Activated CD4-positive, alpha-beta T cell treated with anti-CD3 and anti-CD28 coated beads, Interleukin-2, amount 50 U/mL, for 24 hours (primary cell): Measurements from ENCODE around the gene PTPRQ.
"Not testable (repeated sequence)": the region's sequence is repeated elsewhere in the genome, so short reads cannot be mapped to it uniquely, and the experiment has no call there.

Experiments used
- DNase-seq, 2 donors: peaks; one replicate each; pipeline ENCODE4 v3.0.0-alpha.2; 2020; ENCODE audit warnings: low read depth in 1 of 2, low spot score in 1 of 2

The PTPRQ gene

DNA sequence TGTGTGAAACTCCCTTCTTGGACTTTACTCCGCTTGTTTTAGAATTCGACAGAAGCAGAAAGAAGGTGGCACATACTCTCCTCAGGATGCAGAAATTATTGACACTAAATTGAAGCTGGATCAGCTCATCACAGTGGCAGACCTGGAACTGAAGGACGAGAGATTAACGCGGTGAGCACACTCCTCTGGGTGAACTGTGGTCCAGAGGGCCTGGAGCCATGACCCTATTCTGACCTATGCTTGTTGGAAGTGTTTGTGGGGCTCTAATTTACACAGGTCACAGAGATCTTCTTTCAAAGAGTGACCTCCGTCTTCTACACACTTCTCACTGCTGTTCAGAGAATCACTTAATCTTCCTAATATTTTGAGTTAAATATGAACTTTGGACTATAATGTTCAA is 190.9 kb downstream of the PTPRQ start:
- DNase-seq, result no peak

DNA sequence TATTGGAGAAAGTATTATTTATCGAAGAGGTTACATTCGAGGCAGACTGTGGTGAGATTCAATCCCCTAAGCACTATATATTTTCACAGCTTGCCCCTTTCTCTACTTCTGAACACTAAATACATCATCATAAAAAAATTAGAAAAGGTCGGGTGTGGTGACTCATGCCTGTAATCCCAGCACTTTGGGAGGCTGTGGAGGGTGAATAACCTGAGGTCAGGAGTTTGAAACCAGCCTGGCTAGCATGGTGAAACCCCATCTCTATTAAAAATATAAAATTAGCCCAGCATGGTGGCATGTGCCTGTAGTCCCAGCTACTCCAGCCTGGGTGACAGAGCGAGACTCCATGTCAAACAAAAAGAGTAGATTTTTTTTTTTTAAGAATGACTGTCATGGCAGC is 192.8 kb downstream of the PTPRQ start:
- DNase-seq, result no peak

DNA sequence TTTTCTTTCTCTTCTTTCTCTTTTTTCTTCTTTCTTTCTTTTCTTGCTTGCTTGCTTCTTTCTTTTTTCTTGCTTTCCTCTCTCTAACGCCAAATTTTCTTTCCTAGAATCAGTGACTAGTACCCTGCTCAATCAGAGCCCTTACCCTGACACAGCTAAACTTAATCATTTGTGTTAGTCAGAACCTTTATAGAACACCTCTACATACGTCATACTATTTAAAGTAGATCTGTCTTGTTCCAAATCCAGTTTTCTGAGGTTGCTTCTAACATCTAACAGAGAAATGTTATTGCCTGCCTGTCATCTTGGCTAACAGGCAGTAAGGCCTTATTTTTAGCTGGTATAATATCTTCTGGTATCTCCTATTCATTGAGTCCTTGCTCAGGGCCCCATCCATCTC is 197.9 kb downstream of the PTPRQ start:
- no peak for DNase-seq

DNA sequence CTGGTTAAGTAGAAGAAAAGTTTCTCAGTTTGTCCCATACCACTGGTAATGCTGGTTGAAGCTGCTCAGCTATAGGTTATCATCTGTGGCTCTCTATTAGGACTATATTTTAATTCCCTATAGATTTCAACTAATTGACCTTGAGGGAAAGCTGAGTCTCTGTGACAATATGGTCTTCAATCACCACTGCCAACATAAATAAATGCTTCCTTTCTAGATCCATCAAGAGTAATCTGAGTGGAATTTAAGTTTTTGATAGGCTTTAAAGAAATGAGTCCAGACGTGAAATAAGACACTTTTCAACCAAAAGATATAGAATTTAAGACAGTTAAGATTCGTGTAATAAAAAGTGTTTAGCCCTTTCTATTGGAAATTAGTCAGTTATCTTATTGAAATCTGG is 199.9 kb downstream of the PTPRQ start:
- DNase-seq, result no peak

DNA sequence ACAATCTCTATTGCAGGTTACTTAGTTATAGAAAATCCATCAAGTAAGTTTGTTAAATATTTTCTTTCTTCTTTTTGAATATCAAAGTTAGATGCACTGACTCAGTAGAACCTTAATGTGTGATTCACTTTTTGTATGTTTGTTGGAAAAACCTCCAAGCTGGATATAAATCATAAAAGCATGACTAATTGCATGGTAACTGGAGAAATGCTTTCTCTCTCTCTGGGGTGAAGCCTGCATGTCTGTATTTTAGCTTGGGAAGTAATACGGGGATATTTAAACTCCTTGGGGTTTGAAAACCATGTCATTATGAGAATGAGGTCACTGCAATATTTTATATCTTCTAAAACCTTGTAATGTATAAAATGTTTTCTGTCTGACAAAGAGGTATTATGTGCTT is 204.8 kb downstream of the PTPRQ start:
- DNase-seq, result no peak

DNA sequence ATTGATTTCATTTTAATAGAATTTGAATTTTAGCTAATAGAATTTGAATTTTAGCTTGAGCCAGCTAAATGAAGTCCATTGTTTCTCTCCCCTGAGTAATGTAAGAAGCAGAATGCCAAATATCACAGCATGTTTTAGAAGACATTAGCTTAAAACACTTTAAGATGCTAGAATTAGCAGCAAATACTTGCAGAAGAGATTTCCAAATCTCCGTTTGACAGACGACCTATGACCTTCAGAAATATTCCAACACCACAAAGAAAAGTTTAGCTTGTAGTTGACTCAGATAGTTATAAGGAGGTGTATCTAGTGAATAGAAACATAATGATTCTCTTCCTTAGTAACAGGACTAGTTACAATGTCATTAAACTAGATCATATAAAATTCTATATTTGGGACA is 211.7 kb downstream of the PTPRQ start:
- DNase-seq, result no peak

DNA sequence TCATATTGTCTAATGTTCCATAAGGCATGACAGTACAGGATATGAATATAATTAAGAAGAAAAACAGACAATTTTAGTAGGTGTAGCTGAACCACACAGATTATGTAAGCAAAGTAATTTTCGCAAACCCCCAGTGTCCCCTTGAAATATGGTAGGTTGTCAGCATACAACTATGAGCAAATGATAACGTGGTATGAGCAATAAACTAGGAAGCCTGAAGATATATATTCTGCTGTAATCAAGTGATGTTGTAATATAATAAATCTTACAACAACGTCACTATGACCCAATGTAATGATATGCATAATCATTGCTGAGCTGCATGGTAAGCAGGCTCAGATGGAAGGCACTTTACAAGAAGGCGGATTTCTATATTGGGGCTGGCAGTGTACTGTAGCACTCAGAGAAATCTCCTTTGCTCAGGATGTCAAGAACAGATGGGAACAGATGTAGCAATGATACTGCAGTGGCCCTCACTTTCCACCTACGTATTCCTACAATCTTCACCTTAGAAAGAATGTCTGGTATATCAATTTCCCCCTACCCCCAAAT is 215.6 kb downstream of the PTPRQ start:
- no peak for DNase-seq

DNA sequence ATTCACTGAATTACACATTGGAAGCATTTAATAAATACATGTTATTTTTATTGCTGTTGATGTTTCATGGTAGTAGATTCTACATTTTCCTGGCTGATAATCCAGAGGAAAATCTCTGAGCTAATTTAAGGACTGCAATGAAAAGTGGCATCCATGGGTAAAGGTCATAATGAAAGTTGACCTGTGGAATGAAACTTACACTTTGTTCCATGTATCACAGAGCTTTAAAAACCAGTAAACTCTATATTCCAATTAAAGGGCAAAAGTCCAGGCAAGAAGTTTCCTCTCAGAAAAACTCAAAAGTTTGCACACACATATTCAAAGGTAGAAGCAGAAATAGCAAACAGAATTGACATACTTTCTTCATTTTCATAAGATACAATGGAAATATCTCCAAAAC is 218.6 kb downstream of the PTPRQ start:
- no peak for DNase-seq

DNA sequence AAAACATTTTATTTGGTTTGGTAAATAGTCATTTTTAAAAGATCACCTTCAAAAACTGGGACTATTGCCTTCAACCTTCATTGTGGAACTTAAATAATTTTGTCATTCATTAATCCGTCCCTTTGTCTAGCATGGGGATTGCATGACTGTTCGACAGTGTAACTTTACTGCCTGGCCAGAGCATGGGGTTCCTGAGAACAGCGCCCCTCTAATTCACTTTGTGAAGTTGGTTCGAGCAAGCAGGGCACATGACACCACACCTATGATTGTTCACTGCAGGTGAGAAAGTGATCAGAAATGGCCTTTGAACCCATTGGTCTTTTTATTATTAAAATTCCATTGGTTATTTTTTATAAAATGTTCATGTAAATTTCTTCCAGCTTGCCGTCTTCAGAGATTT is 226.2 kb downstream of the PTPRQ start:
- no peak for DNase-seq

DNA sequence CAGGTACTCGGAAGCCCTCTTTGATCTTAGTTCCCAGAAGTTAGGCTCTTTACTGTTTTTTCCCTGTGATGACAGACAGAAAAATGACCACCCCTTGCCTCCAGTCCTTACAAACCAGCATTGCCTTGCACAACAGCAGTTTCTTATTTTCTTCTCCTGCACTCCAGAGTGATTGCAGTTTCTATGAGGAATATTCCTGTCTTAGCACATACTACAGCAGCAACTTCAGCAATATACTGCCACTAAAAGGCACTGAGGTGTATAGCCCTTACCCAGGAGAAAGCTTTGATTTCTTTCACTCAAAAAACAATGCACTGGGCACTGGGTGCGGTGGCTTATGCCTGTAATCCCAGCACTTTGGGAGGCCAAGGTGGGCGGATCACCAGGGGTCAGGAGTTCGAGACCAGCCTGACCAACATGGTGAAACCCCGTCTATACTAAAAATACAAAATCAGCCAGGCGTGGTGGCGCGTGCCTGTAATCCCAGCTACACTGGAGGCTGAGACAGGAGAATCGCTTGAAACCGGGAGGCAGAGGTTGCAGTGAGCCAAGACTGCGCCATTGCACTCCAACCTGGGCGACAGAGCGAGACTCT is 232.1 kb downstream of the PTPRQ start:
- not testable (repeated sequence) for DNase-seq

DNA sequence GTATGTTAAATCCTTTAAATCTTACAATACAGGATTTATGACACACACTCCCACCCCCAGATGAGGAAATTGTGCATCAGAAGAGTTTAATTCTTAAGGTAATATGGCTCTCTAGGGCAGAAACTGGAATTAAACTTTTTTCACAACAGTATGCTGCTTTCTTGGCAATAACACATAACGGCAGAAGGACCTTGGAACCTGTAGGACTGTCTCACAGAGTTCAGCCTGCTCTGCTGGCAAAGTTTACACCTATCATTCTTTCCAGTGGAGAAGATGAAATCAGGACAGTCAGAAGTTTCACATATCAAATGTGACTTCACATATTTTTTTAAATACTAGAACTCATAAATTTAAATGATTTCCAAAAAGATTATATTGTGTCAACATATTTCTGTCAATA is 232.8 kb downstream of the PTPRQ start:
- no peak for DNase-seq

DNA sequence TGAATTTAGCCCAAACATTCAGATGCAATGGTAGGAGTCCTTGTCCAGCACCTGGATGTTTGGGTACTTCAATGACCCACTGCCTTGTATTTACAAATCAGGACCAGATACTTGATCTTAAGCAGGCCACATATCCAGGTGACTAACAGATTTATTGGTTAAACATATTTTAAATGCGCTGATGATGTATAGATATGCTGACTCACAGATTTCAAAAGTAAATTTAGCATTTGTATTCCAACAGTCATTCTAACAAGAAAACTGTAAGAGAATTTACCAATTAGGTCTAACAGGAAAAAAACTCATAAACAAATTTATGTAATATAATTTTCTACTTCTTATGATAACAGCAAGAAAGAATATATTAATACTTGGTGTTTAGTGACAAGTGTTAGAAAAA is 234.0 kb downstream of the PTPRQ start:
- DNase-seq, result no peak

DNA sequence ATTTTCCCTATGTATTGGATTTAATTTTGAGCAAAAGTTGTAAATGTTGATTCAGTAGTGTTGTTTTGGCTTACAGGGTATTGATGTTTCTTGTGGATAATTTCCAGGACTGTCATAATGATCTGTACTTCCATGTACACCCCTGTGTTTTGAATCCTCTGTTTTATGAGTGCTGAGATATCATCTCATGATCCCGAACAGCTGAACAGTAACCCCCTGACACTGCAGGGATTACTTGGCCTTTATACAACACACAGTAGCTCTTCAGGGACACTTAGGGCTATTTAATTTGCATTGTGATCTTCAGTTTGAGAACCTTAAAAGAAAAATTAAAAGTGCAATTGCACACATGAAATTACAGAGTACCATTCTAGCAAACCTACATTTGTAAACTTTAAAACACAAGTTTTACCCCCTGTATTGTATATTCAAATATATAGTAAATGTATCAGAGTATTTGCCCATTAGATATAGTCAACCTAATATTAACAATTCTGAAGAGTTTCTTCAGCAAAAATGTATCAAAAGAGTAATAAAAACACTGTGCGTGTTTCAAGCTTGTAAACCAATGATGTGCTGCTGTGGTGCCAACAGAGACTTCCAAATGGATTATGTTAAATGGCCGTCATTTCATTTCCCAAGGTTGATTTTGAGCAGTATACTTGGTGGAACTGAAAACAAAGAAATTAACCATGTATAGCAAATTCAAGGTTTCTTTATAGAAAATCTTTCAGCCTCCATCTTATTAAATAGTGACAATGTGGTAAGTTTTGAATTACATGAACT is 235.5 kb downstream of the PTPRQ start:
- no peak for DNase-seq

DNA sequence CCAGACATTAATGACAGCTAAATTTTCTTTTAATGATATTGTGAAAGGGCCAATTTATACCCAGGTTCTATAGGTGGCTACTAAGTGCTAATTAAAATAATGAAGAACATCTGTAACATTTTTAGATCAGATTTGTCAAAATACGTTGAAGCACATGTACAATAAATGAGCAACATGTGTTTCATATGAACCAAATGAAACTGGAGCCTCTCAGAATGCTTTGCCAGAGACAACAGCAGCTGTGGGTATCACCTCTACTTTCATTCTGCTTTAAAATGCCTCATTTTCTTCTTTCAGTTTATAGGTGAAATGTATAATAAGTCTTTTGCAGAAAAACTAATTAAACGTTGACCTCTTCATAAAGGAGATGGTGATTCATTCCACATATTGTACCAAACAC is 237.3 kb downstream of the PTPRQ start:
- no peak for DNase-seq

DNA sequence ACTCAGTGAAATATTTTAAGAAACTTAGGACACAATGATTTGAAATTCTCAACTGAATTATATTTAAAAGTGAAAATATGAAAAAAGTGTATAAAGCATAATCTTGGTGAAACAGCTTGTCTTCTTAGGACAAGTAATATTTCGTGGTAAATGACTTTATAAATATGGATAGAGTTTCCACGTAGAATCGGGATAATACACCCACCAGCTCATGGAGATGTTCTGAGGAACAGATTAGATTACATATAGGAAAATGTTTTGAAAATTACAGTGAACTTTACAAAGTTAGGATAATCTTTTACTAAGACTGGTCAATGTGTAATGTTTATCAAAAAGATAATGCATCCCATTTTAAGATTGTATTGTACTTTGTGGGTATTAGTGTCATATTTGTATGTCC is 237.8 kb downstream of the PTPRQ start:
- DNase-seq, result no peak

DNA sequence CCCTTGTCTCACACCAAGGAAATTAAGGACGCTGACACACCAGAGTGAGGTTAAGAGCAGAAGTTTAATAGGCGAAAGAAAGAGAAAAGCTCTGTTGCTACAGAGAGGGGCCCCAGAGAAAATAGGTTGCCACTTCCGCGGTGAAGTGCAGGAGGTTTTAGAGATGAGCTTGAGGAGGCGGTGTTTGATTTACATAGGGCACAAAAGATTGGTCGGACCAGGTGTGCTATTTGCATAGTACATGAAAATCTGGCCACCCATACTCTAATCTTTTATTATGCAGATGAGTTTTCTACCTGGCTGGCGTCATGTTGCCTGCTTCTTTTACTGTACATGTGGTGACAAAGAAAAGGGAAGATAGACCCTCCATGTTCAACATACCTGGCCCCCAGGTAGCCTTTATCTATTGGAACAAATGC is 240.1 kb downstream of the PTPRQ start:
- DNase-seq, result no peak

DNA sequence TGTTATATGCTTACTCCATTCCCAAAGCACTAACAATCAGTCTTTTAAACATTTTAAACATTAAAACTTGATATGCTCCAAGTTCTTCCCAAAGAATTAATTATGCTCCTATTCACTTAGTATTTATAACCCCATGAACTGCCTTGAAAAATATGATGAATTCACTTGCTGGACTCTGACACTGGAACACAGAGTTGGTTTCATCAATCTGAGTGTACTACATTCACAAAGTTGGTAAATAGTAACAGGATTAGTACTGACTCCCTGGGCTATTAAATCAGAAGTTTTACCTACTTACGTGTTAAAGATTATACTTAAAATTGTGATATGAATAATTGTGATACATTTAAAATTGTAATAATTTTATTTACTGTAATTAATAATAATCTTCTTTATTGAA is 246.1 kb downstream of the PTPRQ start:
- DNase-seq, result no peak

DNA sequence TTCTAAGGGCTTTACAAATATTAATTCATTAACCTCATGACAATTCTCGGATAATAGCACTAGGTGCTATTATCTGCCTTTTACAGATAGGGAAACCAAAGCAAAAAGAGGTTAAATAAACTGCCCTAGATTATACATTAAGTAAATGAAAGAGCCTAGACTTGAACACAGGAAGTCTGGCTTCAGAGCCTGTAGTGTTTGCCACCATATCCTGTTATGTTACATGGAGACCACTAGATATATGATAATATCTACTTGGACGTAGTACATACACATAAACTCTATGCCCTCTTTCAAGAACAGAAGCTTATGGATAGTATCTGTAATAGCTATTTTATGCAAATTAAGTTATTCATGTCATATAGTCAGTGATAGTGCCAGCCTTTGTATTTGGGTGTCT is 246.5 kb downstream of the PTPRQ start:
- DNase-seq, result no peak

DNA sequence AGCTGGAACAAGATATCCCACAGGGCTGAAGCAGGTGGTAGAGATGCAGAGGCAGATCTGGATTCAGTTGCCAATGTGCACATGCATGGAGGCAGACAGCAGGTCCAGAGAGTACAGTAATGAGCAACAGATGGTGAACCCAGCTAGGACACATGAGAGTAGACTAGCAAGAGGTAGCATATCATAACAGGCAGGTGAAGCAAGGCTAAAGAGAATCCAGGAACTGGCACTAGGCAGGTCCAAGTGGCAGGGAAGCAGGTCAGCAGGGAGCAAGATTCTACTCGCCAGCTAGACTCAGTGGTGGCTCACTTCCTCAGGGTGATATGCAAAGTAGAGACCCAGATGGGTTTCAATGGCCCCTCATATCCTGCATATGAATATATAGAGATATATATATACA is 248.1 kb downstream of the PTPRQ start:
- no peak for DNase-seq

DNA sequence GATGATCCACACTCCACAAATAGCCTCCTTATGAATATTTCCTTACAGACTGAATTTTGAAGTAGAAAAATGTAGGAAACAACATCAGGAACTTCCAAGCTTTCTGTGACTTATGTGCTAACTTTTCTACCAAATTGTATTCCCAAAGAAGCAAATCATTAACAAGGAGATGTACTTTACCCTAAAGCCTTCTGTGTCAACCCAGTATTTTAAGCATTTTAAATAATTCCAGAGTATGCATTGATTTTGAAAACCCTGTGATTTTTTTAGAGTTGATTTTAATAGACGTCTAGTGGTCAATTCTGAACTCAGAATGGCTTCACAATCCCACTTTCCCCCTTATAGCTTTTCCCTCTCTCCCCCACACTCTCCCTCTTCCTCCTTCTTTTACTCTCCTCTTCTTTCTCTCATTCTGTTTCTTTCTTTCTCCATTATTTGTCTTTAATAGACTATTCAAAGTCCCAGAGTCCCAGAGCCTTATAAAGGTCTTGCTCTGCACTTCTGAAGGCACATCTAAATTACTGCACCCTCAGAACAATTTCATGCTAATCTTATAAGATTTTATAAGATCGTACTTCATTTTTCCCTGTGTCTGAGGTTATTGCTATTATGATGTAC is 253.3 kb downstream of the PTPRQ start:
- no peak for DNase-seq

DNA sequence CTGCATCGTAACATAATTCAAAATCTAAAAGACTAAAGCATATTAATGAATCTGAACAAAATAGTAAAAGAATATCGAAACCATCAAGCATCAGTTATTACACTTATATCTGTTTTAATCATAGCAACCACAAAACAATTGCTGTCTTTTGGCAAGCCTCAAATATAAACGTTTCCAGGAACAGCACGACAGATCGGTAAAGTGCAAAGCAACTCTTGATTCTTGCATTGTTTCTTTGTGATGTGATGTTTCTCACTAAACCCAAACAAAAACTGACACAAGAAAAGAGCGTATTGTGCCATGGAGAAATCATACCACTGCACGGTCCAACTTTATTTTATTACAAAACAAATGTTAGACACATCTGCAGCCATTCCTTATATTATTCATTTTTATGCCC is 254.2 kb downstream of the PTPRQ start:
- no peak for DNase-seq

DNA sequence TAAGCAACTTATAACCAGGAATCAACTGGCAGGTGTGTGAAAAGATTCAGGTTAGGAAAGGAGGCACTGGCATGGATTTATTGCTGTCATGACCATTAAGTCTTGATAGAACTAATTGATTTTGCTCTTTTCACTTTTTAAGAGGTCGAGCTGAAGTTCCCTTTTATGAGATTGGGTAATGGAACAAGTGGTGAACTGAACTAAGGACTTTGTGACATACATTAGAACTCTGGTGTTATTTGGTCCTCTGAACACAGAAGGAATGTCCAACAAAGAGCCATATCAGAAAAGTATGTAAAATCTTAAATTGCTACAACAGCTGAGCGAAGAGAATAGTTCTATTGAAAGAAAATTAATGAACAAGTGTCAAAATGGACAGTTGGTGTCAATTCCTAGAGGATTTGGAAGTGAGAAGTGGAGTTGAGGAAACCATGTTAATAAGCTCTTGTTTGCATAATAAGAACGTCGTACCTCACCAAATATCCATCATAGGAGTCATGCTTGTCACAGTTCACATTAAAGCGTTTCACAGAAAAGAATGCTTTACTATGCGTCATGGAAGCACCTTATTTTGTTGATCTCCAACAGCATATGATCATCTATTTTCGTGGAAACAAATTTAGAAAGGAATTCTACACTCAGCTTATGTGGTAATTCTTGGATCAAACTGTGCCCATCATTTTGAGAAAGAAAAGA is 255.0 kb downstream of the PTPRQ start:
- DNase-seq, result no peak
